ENCODE data around the gene BATF. TPM values are rescaled to one million over a fixed set of nuclear protein-coding genes. Genes with fewer than 3 reads are reported as not detected.
A peak's percentile ranks its signal among the peaks of the same experiment; 100 is the strongest.

Gene BATF
- total RNA-seq, 4 donors from 2014 or later, result 1.7 to 37.3 (median 4.4) TPM

GRCh38 chr14:75539561-75540478 is 17.6 kb downstream of the BATF start:
- Histone ChIP-seq H3K4me1 (peaks cover 0 to 6% (median 0%) of the 10 kb centered on the region in 4 donors), H3K27ac (replicated peaks in 1 of 4) (no peak overlapping the region), H3K36me3 (no peaks in the 10 kb centered on the region), H3K27me3 (no peaks in the 10 kb centered on the region), H3K4me3 (no peak overlapping the region), H3K9me3 (no peaks in the 10 kb centered on the region)
- TF ChIP-seq CTCF (IDR thresholded peaks at IDR 0.05) (no peak), EP300 (IDR thresholded peaks at IDR 0.05) (no peak), POLR2A (IDR thresholded peaks at IDR 0.05; ENCODE audit: low read depth) (no peak), POLR2AphosphoS5 (IDR thresholded peaks at IDR 0.05) (no peak)
- no peak for DNase-seq (ENCODE audit: extremely low spot score)
- 95% methylated on average over 11 of the region's 17 CpGs for WGBS
- intact Hi-C loops (cut with DNase I), result no loop called here

GRCh38 chr14:75540479-75540851 is 18.2 kb downstream of the BATF start:
- no peak for TF ChIP-seq EP300 (IDR thresholded peaks at IDR 0.05)
- TF ChIP-seq POLR2A (IDR thresholded peaks at IDR 0.05; ENCODE audit: low read depth), result no peak
- no peak for TF ChIP-seq CTCF (IDR thresholded peaks at IDR 0.05)
- TF ChIP-seq POLR2AphosphoS5 (IDR thresholded peaks at IDR 0.05), result no peak
- intact Hi-C loops (cut with DNase I), result no loop called here

GRCh38 chr14:75542588-75543091 is 20.4 kb downstream of the BATF start:
- no peaks in the 10 kb centered on the region for H3K36me3 ChIP-seq
- H3K27me3 ChIP-seq, result no peaks in the 10 kb centered on the region
- DNase-seq (ENCODE audit: extremely low spot score), result no peak
- H3K9me3 ChIP-seq, result no peaks in the 10 kb centered on the region
- peaks cover 0 to 6% (median 0%) of the 10 kb centered on the region in 4 donors for H3K4me1 ChIP-seq
- peak overlapping the region in 3 of 4 donors; percentile 38 to 66 (median 55) for H3K27ac ChIP-seq (replicated peaks in 1 of 4)
- H3K4me3 ChIP-seq, result no peak overlapping the region
- TF ChIP-seq POLR2AphosphoS5 (IDR thresholded peaks at IDR 0.05), result peak in 1 of 2 donors; percentile 21
- no peak for TF ChIP-seq POLR2A (IDR thresholded peaks at IDR 0.05; ENCODE audit: low read depth)
- no peak for TF ChIP-seq CTCF (IDR thresholded peaks at IDR 0.05)
- intact Hi-C loops (cut with DNase I), result no loop called here
- WGBS, result 55% methylated on average over 10 of the region's 10 CpGs

More at GRCh38 chr14:75540479-75540851, 18.2 kb downstream of the BATF start:
- no peak overlapping the region for H3K4me3 ChIP-seq
- no peak overlapping the region for H3K27ac ChIP-seq (replicated peaks in 1 of 4)
- no peaks in the 10 kb centered on the region for H3K36me3 ChIP-seq
- WGBS, result 75% methylated on average over 7 of the region's 7 CpGs
- H3K4me1 ChIP-seq, result peaks cover 0 to 6% (median 0%) of the 10 kb centered on the region in 4 donors
- no peaks in the 10 kb centered on the region for H3K27me3 ChIP-seq
- DNase-seq (ENCODE audit: extremely low spot score), result no peak
- H3K9me3 ChIP-seq, result no peaks in the 10 kb centered on the region

- Histone ChIP-seq H3K4me3 (no peak overlapping the region), H3K4me1 (peaks cover 0 to 6% (median 0%) of the 10 kb centered on the region in 4 donors), H3K36me3 (no peaks in the 10 kb centered on the region), H3K9me3 (no peaks in the 10 kb centered on the region), H3K27ac (replicated peaks in 1 of 4) (peak overlapping the region in 3 of 4 donors; percentile 25 to 40 (median 35)), H3K27me3 (no peaks in the 10 kb centered on the region)
- no peak for DNase-seq (ENCODE audit: extremely low spot score)
- WGBS, result 57% methylated on average over 4 of the region's 4 CpGs
- intact Hi-C loops (cut with DNase I), result no loop called here
- TF ChIP-seq EP300 (IDR thresholded peaks at IDR 0.05), result no peak
- TF ChIP-seq POLR2AphosphoS5 (IDR thresholded peaks at IDR 0.05), result no peak
- no peak for TF ChIP-seq CTCF (IDR thresholded peaks at IDR 0.05)
- TF ChIP-seq POLR2A (IDR thresholded peaks at IDR 0.05; ENCODE audit: low read depth), result no peak
These were observed 21.0 kb downstream of the BATF start for GRCh38 chr14:75543253-75543652.

All from esophagus muscularis mucosa (tissue), 4 donors.